Fibroblast of villous mesenchyme (primary cell): ENCODE measurements around the gene C19orf38. TPM values are rescaled to one million over a fixed set of nuclear protein-coding genes. Genes with fewer than 3 reads are reported as not detected.

Experiments
- DNase-seq: peaks from one replicate; pipeline ENCODE4 v3.0.0-alpha.2; 2010; ENCODE audit warnings: low read depth
- H3K4me3 ChIP-seq: 2 replicates; pipeline ENCODE4 v1.5.1; 2011; ENCODE audit warnings: low read depth, mild to moderate bottlenecking, low read length
- CTCF ChIP-seq: IDR thresholded peaks from 2 replicates; pipeline ENCODE4 v1.5.1; 2012; ENCODE audit warnings: low read depth, mild to moderate bottlenecking, low read length; ENCODE audit not compliant: insufficient read depth
- total RNA-seq: library from RNA; depleted of rRNA; stranded (reverse); fragments of >200 nt; gene quantifications from 2 replicates; pipeline ENCODE4 v1.2.3, GENCODE V29; 2012

C19orf38 gene
- total RNA-seq, 1 donor: 0.43 TPM

GRCh38 chr19:10823690-10824089, 24.5 kb upstream of the C19orf38 start:
- H3K4me3 ChIP-seq: no peak overlapping the region
- no peak for DNase-seq
- no peak for TF ChIP-seq CTCF

GRCh38 chr19:10826231-10826630, 22.0 kb upstream of the C19orf38 start:
- no peak overlapping the region for H3K4me3 ChIP-seq
- no peak for TF ChIP-seq CTCF
- DNase-seq: no peak

GRCh38 chr19:10826846-10827245, 21.4 kb upstream of the C19orf38 start:
- no peak for DNase-seq
- no peak overlapping the region for H3K4me3 ChIP-seq
- TF ChIP-seq CTCF: no peak

- no peak for DNase-seq
- TF ChIP-seq CTCF: peak; percentile 12
Measured at GRCh38 chr19:10828981-10829821, 19.0 kb upstream of the C19orf38 start.

GRCh38 chr19:10829967-10830366, 18.2 kb upstream of the C19orf38 start:
- TF ChIP-seq CTCF: no peak
- no peak for DNase-seq
- no peak overlapping the region for H3K4me3 ChIP-seq

More at GRCh38 chr19:10828981-10829821, 19.0 kb upstream of the C19orf38 start:
- H3K4me3 ChIP-seq: no peak overlapping the region

GRCh38 chr19:10830370-10830769, 17.8 kb upstream of the C19orf38 start:
- no peak overlapping the region for H3K4me3 ChIP-seq
- TF ChIP-seq CTCF: no peak
- DNase-seq: no peak
